GM18517 (cell line): ENCODE measurements around the gene HHLA2.
"Not testable (repeated sequence)": the region's sequence is repeated elsewhere in the genome, so short reads cannot be mapped to it uniquely, and the experiment has no call there.

Source experiments
- ATAC-seq: cut with Tn5 transposase; IDR thresholded peaks from one replicate; pipeline ENCODE4 v1.9.1; 2021; ENCODE audit warnings: mild to moderate bottlenecking, moderate library complexity; ENCODE audit not compliant: unreplicated experiment

HHLA2 gene, protein sequence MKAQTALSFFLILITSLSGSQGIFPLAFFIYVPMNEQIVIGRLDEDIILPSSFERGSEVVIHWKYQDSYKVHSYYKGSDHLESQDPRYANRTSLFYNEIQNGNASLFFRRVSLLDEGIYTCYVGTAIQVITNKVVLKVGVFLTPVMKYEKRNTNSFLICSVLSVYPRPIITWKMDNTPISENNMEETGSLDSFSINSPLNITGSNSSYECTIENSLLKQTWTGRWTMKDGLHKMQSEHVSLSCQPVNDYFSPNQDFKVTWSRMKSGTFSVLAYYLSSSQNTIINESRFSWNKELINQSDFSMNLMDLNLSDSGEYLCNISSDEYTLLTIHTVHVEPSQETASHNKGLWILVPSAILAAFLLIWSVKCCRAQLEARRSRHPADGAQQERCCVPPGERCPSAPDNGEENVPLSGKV

DNA sequence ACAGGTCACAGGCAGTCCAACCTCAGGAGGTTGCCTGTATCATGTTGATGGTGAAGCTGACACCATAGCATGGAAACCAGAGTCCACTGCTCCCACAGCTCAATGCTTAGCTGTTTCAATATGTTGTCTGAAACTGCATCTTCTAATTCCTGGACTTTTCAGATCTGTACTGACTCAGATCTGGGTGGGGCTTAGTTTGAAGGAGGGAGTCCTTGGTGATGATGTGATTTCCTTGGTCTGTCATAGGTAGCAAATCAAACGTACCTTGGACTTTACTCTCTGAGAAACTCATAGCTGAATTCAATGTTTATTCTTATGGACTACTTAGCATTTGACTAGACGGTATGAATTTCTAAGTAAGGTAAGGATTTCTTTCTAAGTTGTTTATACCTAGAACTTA lies at the start of gene HHLA2:
Gene HHLA2, plus strand, starts transcription at position 310 of the 400 bp plus-strand sequence. CDS start 55,266 bp downstream, outside the sequence.
- peak; percentile 38 for ATAC-seq

DNA sequence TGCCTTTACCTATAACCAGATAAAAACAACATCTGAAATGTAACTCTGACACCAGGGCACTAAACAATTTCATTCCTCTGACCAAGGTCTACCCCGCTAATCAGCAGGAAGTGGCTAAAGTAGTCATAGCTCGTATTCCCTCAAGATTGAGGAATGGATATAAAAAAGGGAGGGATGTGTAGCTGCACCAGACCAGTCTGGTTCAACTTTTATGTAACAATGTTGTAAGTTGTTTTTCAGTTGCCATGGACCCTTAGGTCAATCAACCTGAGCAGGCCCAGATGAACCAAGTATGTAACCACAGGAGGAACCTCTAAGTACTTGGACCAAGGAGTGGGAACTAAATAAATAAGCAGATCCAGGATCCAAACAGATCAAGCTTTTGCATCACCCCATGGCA lies 45.7 kb upstream of the HHLA2 start:
- ATAC-seq = no peak

DNA sequence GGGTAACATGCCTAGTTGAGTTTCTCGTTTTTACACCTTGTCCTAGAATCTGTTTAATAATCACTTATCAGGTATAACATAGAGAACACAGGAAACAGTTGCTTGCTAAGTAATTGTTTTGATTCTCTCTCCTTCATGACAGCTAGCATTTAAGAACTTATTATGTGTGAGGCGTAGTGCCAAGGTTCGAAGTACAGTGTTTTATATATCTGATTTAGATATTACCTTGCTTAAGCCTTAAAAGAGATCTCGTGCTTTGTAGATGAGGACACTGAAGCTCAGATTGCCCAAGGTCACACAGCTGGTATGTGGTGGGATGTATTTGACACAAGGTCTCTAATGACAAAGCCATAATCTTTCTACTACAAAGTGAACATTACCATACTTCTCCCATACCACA lies 45.1 kb upstream of the HHLA2 start:
- no peak for ATAC-seq

DNA sequence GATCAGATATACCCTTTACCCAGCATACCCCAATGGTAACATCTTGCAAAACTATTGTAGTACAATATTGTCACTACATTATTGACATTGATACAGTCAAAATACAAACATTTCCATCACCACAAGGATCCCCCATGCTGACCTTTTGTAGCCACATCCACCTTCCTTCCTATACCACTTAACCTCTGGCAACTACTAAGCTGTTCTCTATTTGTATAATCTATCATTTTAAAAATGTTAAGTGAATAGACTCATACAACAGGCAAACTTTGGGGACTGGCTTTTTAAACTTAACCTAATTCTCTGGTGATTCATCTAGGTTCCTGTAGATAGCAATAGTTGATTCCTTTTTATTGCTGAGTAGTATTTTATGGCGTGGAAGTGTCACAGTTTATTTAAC lies 44.5 kb upstream of the HHLA2 start:
- ATAC-seq = no peak

GRCh38 chr3:108255131-108255530 lies 41.2 kb upstream of the HHLA2 start:
- no peak for ATAC-seq

GRCh38 chr3:108264534-108265298 lies 31.6 kb upstream of the HHLA2 start:
- ATAC-seq = peak; percentile 59

- ATAC-seq = not testable (repeated sequence)
Observed at GRCh38 chr3:108268235-108268634, 28.1 kb upstream of the HHLA2 start.

DNA sequence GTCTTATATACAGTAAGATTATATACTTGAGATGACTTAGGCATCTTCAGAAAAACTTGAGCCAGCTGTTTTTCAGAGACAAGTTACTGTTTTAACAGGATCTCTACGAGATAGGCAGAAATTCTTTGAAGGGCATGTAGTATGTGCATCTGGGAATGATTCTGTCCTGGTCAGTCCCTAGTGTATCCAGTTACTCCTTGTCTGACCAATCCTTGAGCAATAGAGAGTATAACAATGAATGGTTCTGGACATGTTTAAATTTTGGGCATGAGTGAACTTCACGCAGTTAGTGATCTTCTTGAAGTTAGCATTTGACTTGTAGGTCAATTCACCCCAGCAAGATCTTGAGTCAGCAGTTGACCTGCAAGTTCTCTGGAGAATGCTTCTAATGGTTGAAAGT lies 24.7 kb upstream of the HHLA2 start:
- no peak for ATAC-seq

DNA sequence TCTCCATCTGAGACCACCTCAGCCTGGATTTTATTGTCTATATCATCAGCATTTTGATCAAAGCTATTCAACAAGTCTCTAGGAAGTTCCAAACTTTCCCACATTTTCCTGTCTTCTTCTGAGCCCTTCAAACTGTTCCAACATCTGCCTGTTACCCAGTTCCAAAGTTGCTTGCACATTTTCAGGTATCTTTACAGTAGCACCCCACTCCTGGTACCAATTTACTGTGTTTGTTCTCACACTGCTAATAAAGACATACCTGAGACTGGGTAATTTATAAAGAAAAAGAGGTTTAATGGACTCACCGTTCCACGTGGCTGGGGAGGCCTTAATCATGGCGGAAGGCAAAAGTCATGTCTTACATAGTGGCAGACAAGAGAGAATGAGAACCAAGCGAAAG lies 17.3 kb upstream of the HHLA2 start:
- not testable (repeated sequence) for ATAC-seq

DNA sequence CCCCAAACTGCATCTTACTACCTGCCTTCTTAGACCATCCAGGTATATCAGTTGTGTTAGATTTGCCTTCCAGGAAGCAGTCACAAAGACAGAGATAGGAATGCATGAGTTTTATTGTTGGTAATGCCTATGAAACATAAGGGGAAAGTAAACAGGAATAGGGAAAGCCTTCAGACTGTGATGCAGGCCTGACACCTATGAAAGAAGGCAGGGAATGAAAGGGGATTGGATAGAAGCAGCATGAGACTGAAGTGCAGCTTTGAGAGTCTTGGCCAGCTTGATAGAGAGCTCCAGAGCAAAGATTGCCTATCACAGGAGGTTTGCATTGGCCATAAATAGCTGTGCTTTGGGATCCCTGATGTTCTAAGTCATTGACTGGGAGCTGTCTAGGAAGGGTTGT lies 15.9 kb upstream of the HHLA2 start:
- ATAC-seq = no peak

DNA sequence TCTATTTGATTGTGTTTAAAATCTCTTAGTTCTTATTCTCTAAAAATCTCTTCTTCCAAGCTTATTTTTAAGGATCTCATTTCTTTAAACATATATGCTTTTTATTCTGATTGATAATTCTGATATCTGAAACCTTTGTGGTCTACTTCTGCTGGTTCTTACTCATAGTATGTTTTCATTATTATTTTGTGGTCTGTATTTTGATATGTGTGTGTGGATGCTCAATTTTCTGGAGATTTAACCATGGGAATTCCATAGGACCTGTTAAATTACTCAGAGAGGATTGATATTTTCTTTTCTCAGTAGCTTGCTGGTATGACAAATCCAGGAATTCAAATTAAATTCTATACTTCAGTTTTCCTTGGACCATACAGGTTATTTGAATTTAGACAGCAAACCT lies 14.7 kb upstream of the HHLA2 start:
- no peak for ATAC-seq

DNA sequence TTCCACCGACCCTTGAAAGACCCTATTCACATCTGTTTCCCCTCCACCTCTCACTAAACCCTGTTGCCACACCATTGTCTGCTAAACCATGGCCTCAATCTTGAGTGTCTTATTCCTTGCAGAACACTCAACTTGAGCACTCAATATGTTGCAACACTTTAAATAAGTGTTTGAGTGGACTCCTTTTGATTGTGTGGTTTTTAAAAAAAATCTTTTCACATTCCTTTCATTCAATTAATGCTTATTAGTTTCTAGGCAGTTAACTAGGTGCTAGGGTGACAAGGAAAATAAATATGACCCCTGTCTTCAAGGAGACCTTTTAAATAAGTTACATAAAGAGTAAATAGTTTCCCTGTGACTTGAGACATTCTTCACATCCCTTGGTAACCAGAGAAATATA lies 13.3 kb upstream of the HHLA2 start:
- no peak for ATAC-seq

DNA sequence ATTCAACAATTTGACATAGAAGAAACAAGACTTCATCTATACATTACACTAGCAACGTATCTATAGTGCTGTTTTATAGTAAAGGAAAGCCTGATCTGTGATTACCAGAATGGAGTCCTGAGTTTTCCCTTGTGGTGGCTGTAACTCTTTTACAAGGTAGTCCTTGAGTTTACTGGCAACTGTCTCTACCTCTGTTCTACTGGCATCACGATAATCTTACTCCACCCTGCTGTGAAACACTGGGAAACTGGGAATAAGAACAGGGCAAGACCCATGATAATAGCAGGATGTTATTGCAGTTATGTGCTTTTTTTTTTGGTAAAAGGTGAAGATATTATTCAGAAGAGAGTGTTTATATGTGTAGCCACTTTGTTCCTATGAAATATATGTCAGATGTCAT lies 12.4 kb upstream of the HHLA2 start:
- no peak for ATAC-seq

DNA sequence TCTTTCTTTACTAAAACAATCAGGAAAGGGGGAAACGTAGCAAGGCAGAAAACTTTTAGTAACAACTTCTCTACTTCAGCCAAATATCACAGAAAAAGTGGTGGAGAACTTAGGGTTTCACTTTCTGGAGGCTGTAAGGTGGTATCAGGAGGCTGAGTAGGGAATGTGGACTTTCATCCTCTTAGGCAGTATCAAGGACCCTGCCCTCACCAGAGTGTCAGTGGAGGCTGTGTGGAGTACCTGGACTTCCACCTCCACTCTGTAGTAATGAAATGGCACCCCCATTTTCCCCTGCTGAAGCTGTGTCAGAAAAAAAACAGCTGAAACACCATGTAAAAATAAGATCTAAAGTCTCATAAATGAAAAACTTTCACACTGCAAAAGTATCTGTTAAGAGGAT lies 11.2 kb upstream of the HHLA2 start:
- ATAC-seq = no peak

DNA sequence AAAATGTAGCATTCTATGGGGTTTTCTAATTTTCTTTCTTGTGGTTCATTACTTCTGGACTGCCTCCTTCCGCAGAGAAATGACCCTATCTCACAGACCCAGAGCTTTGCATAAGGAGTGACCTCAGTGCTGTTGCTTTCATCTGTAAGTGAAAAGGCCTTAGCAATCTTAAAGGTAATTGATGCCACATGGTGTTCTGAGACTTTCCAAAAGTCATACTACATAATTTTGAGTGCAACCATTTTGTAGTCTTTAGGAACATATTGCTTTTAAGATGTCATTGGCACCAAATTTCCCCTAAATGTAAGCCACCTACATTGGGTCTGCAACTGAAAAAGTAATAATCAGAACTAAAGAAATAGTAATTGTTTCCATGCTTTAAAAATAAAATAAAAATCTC lies 9.2 kb upstream of the HHLA2 start:
- ATAC-seq = peak; percentile 64

- not testable (repeated sequence) for ATAC-seq
Observed at GRCh38 chr3:108288193-108288592, 8.2 kb upstream of the HHLA2 start.

DNA sequence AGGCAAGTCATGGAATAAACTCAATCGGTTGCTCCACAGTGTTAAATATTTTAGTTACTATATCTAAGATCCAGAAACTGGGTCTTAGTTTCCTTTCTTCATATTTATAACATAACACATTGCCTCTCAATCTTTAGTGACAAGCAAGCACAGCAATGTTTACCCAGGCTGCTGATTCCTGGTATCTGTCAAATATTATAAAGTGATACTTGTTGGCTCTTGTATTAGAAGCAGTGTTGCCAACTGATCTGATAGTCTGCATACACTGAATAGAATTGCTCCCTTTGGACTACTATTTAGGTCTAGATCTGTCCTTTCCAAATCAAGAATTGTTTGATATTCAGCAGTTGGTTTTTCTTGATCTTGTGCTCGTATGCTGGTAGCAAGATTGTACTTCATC lies 7.2 kb upstream of the HHLA2 start:
- no peak for ATAC-seq

GRCh38 chr3:108292450-108292849 lies 3.9 kb upstream of the HHLA2 start:
- no peak for ATAC-seq

DNA sequence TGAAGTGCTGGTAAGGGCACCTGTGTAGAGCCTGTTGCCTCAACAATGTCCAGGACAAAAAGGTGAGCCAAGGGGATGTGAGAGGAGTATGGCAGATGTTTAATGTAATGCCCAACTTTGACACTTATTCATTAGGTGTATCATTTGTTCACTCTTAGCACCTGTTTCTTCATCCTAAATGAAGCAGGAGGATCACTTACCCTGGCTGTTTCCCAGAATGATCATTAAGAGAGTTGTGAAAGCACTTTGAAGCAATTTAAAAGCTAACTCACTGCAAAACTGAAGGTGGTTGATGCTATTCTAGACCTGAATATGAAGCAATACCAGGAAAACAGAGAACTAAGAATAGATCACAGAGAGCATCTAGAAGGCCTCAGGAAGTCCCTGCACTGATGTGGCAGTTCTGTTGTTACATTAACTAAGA lies 3.4 kb upstream of the HHLA2 start:
- peak; percentile 82 for ATAC-seq

DNA sequence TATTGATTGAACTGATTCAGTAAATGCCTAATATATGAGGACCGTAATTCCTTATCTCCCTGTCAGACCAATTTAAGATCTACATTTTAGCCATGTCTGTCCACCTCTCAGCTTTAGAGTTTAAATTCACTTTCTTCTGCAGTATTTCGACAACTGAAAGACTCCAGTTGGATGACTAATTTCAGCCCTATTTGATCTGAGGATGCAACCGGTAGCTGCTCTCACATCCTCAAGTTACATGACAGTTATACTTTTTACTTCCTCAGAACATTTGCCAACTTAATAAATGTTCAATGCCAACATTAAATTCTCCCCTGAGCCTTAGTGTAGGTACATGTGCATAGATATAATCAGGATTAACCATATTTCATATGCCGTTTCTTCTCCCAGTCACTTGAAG lies 2.5 kb upstream of the HHLA2 start:
- ATAC-seq = peak; percentile 80

GRCh38 chr3:108295421-108296175 lies 750 bp upstream of the HHLA2 start:
- ATAC-seq = no peak
